H1 (cell line): ENCODE results near the gene ASL.

Experiments used
- ATF3 ChIP-seq: IDR thresholded peaks from 2 replicates; pipeline ENCODE4 v1.6.1; 2011; ENCODE audit warnings: low read depth, mild to moderate bottlenecking, low read length; ENCODE audit not compliant: insufficient read depth
- CTCF ChIP-seq, 3 experiments: IDR thresholded peaks; 1 replicate in 2 of 3; 2 replicates in 1 of 3; pipeline versions ENCODE4 v1.5.1 to v1.6.1; 2011; ENCODE audit warnings: low read length in 3 of 3, mild to moderate bottlenecking in 3 of 3, inconsistent platforms in 2 of 3, low read depth in 1 of 3, moderate library complexity in 1 of 3; ENCODE audit not compliant: insufficient read depth in 1 of 3; ENCODE audit errors: control extremely low read depth in 1 of 3
- EP300 ChIP-seq, 2 experiments: IDR thresholded peaks; 1 replicate in 1 of 2; 2 replicates in 1 of 2; pipeline ENCODE4 v1.6.1; 2011 to 2012; ENCODE audit warnings: low read depth in 2 of 2, low read length in 2 of 2, mild to moderate bottlenecking in 2 of 2, borderline replicate concordance in 1 of 2, inconsistent platforms in 1 of 2, moderate library complexity in 1 of 2
- GABPA ChIP-seq: IDR thresholded peaks from 2 replicates; pipeline ENCODE4 v1.6.1; 2011; ENCODE audit warnings: mild to moderate bottlenecking, low read length, moderate library complexity, borderline replicate concordance; ENCODE audit not compliant: insufficient read depth
- NRF1 ChIP-seq: IDR thresholded peaks from 2 replicates; pipeline ENCODE4 v1.6.1; 2011; ENCODE audit warnings: mild to moderate bottlenecking, low read depth, low read length, improper control_type of control experiment
- POLR2A ChIP-seq, 2 experiments: IDR thresholded peaks; 1 replicate in 1 of 2; 2 replicates in 1 of 2; pipeline ENCODE4 v1.6.1; 2011; ENCODE audit warnings: low read depth in 2 of 2, low read length in 2 of 2, mild to moderate bottlenecking in 2 of 2; ENCODE audit errors: control extremely low read depth in 1 of 2
- POLR2AphosphoS5 ChIP-seq: IDR thresholded peaks from 2 replicates; pipeline ENCODE4 v1.6.1; 2011; ENCODE audit warnings: low read depth, low read length
- TF ChIP-seq, protein P1 (sequence below): IDR thresholded peaks from 2 replicates; pipeline ENCODE4 v1.6.1; 2012; ENCODE audit warnings: inconsistent platforms

DNA sequence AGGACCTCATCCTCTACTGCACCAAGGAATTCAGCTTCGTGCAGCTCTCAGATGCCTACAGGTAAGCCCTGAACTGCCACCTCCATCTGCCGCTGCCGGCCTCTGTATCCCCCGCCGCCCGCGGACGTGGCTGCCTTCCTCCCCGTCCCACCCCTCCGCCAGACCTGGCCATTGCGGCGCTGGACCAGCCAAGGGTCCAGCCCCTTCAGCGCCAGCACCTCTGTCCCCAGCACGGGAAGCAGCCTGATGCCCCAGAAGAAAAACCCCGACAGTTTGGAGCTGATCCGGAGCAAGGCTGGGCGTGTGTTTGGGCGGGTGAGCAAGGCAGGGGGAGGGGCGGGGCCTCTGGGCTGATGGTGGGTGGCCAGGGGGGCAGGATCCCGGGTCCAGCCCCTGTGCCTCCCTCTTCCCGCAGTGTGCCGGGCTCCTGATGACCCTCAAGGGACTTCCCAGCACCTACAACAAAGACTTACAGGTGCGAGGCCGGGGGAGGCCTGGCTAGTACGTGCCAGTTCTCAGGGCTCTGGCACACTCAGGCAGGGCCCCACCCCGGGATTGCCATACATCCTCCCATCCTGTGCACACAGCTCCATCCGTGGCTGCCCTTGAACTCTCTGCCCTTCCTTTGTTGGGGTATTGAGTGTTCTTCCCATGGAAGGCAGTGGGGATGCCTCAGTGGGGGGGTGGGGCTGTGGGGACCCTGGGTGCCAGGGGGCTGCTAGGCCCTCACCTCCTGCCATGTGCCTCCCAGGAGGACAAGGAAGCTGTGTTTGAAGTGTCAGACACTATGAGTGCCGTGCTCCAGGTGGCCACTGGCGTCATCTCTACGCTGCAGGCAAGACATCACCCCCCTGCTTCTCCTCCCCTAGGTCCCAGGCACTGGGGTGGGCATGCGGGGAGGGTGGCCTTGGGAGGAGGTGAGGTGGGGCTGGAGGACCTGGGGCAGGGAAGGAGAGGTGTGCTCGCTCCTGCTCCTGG, 13.5 kb downstream of the ASL start:
- no peak for TF ChIP-seq POLR2AphosphoS5
- TF ChIP-seq CTCF (IDR thresholded peaks at IDR 0.05; ENCODE audit: control extremely low read depth in 1 of 3, insufficient read depth in 1 of 3, low read depth in 1 of 3, low read length in 3 of 3) = no peak
- no peak for TF ChIP-seq NRF1
- no peak for TF ChIP-seq GABPA
- TF ChIP-seq EP300 (IDR thresholded peaks at IDR 0.05; ENCODE audit: borderline replicate concordance in 1 of 2, low read depth in 2 of 2, low read length in 2 of 2) = no peak
- no peak for TF ChIP-seq ATF3
- TF ChIP-seq, protein P1, sequence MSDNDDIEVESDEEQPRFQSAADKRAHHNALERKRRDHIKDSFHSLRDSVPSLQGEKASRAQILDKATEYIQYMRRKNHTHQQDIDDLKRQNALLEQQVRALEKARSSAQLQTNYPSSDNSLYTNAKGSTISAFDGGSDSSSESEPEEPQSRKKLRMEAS = no peak
- TF ChIP-seq POLR2A (IDR thresholded peaks at IDR 0.05; ENCODE audit: control extremely low read depth in 1 of 2, low read depth in 2 of 2, low read length in 2 of 2) = no peak
